ENCODE measurements around the gene ESR1. TPM values are rescaled to one million over a fixed set of nuclear protein-coding genes. Genes with fewer than 3 reads are reported as not detected.

The ESR1 gene
- total and polyA plus RNA-seq, 9 donors: 6.6 to 44.5 (median 18.5) TPM

- WGBS, 3 donors: 86 to 88% (median 87%) methylated on average over 5 of the region's 5 CpGs
- DNase-seq: no peak
- TF ChIP-seq POLR2A (IDR thresholded peaks at IDR 0.05) (no peak), EP300 (IDR thresholded peaks at IDR 0.05) (no peak), CTCF (IDR thresholded peaks at IDR 0.05) (no peak)
- intact Hi-C loops (cut with DNase I): no loop called here
- Histone ChIP-seq H3K4me1 (ENCODE audit: insufficient read depth) (peaks cover 6% of the 10 kb centered on the region), H3K36me3 (no peaks in the 10 kb centered on the region), H3K9me3 (no peaks in the 10 kb centered on the region), H3K27me3 (no peaks in the 10 kb centered on the region), H3K4me3 (no peak overlapping the region), H3K27ac (no peak overlapping the region)
These were observed 184.6 kb downstream of the ESR1 start for GRCh38 chr6:151992091-151992490.

- Histone ChIP-seq H3K27ac (no peak overlapping the region), H3K27me3 (no peaks in the 10 kb centered on the region), H3K4me3 (no peak overlapping the region), H3K9me3 (no peaks in the 10 kb centered on the region), H3K4me1 (ENCODE audit: insufficient read depth) (peaks cover 6% of the 10 kb centered on the region), H3K36me3 (no peaks in the 10 kb centered on the region)
- TF ChIP-seq POLR2A (IDR thresholded peaks at IDR 0.05): no peak
- no peak for TF ChIP-seq CTCF (IDR thresholded peaks at IDR 0.05)
- no peak for TF ChIP-seq EP300 (IDR thresholded peaks at IDR 0.05)
- intact Hi-C loops (cut with DNase I): no loop called here
- peak; percentile 26 to 63 (median 59) for DNase-seq
- whole genome bisulfite sequencing, 3 donors: 17 to 31% (median 30%) methylated on average over 3 of the region's 3 CpGs
These were observed 185.9 kb downstream of the ESR1 start for GRCh38 chr6:151993364-151993763.

- H3K27me3 ChIP-seq: no peaks in the 10 kb centered on the region
- intact Hi-C loops (cut with DNase I): no loop called here
- TF ChIP-seq POLR2A (IDR thresholded peaks at IDR 0.05) (no peak), EP300 (IDR thresholded peaks at IDR 0.05) (no peak), CTCF (IDR thresholded peaks at IDR 0.05) (no peak)
- no peak overlapping the region for H3K4me3 ChIP-seq
- no peaks in the 10 kb centered on the region for H3K36me3 ChIP-seq
- WGBS, 3 donors: 83 to 97% (median 96%) methylated on average over 1 of the region's 1 CpG
- DNase-seq: no peak
- no peaks in the 10 kb centered on the region for H3K4me1 ChIP-seq (ENCODE audit: insufficient read depth)
- no peak overlapping the region for H3K27ac ChIP-seq
- H3K9me3 ChIP-seq: no peaks in the 10 kb centered on the region
These were observed 191.3 kb downstream of the ESR1 start for GRCh38 chr6:151998784-151999183.

GRCh38 chr6:151999194-151999593, 191.7 kb downstream of the ESR1 start:
- no peaks in the 10 kb centered on the region for H3K9me3 ChIP-seq
- no peaks in the 10 kb centered on the region for H3K36me3 ChIP-seq
- no peak for TF ChIP-seq CTCF (IDR thresholded peaks at IDR 0.05)
- no peak for TF ChIP-seq POLR2A (IDR thresholded peaks at IDR 0.05)
- no peak for TF ChIP-seq EP300 (IDR thresholded peaks at IDR 0.05)
- H3K4me3 ChIP-seq: no peak overlapping the region
- no peak for DNase-seq
- no peaks in the 10 kb centered on the region for H3K27me3 ChIP-seq
- H3K4me1 ChIP-seq (ENCODE audit: insufficient read depth): no peaks in the 10 kb centered on the region
- no peak overlapping the region for H3K27ac ChIP-seq
- intact Hi-C loops (cut with DNase I): no loop called here
- 81 to 93% (median 84%) methylated on average over 1 of the region's 1 CpG for WGBS, 3 donors

- no peak overlapping the region for H3K4me3 ChIP-seq
- H3K27ac ChIP-seq: no peak overlapping the region
- no peaks in the 10 kb centered on the region for H3K9me3 ChIP-seq
- no peaks in the 10 kb centered on the region for H3K36me3 ChIP-seq
- H3K4me1 ChIP-seq (ENCODE audit: insufficient read depth): peaks cover 2% of the 10 kb centered on the region
- no peak for DNase-seq
- TF ChIP-seq CTCF (IDR thresholded peaks at IDR 0.05) (no peak), EP300 (IDR thresholded peaks at IDR 0.05) (no peak), POLR2A (IDR thresholded peaks at IDR 0.05) (no peak)
- intact Hi-C loops (cut with DNase I): no loop called here
- no peaks in the 10 kb centered on the region for H3K27me3 ChIP-seq
These were observed 193.9 kb downstream of the ESR1 start for GRCh38 chr6:152001408-152001807.
